DOHH2 (cell line): ENCODE data around the gene WBP4.
"Not testable (repeated sequence)": the region's sequence is repeated elsewhere in the genome, so short reads cannot be mapped to it uniquely, and the experiment has no call there.

ENCODE experiments used
- H3F3A ChIP-seq: fragments of 200-600 bp; sonication (generic), shearing (Covaris generic); 2 replicates; pipeline ENCODE4 v1.6.0; 2016; ENCODE audit warnings: antibody characterized with exemption, mild to moderate bottlenecking; ENCODE audit not compliant: control insufficient read depth, insufficient read depth
- H3K27ac ChIP-seq: fragments of 200-600 bp; sonication (generic); 2 replicates; pipeline ENCODE4 v1.5.1; 2014; ENCODE audit warnings: low read depth, mild to moderate bottlenecking, low read length, moderate library complexity
- H3K27me3 ChIP-seq: fragments of 200-600 bp; sonication (generic); 2 replicates; pipeline ENCODE4 v1.6.1; 2014; ENCODE audit warnings: mild to moderate bottlenecking, low read length, mixed read lengths; ENCODE audit not compliant: control insufficient read depth
- H3K36me3 ChIP-seq: fragments of 200-600 bp; sonication (generic); 2 replicates; pipeline ENCODE4 v1.6.1; 2014; ENCODE audit warnings: mild to moderate bottlenecking, low read length, moderate library complexity, mixed read lengths; ENCODE audit not compliant: control insufficient read depth
- H3K4me1 ChIP-seq: fragments of 200-600 bp; sonication (generic); 2 replicates; pipeline ENCODE4 v1.6.1; 2014; ENCODE audit warnings: mild to moderate bottlenecking, low read length, mixed read lengths; ENCODE audit not compliant: control insufficient read depth
- H3K4me2 ChIP-seq: fragments of 200-600 bp; sonication (generic); 2 replicates; pipeline ENCODE4 v1.6.0; 2014; ENCODE audit warnings: mild to moderate bottlenecking, low read length, moderate library complexity
- H3K4me3 ChIP-seq: fragments of 200-600 bp; sonication (generic); 2 replicates; pipeline ENCODE4 v1.5.1; 2014; ENCODE audit warnings: mild to moderate bottlenecking, low read length, mixed read lengths
- H3K79me2 ChIP-seq: fragments of 200-600 bp; sonication (generic); 2 replicates; pipeline ENCODE4 v1.6.1; 2014; ENCODE audit warnings: mild to moderate bottlenecking, low read length, mixed read lengths; ENCODE audit not compliant: control insufficient read depth
- H3K9me2 ChIP-seq: fragments of 200-600 bp; sonication (generic); replicated peaks from 2 replicates; pipeline ENCODE4 v1.6.1; 2014; ENCODE audit warnings: mild to moderate bottlenecking, low read length, mixed read lengths; ENCODE audit not compliant: control insufficient read depth
- H3K9me3 ChIP-seq: fragments of 200-600 bp; sonication (generic); 2 replicates; pipeline ENCODE4 v1.6.1; 2014; ENCODE audit warnings: antibody characterized with exemption, low read length, mixed read lengths; ENCODE audit not compliant: control insufficient read depth, insufficient read depth
- H4K20me1 ChIP-seq: fragments of 200-600 bp; sonication (generic); 2 replicates; pipeline ENCODE4 v1.6.0; 2014; ENCODE audit warnings: low read depth, mild to moderate bottlenecking, antibody characterized with exemption, low read length, moderate library complexity; ENCODE audit not compliant: control insufficient read depth, insufficient read depth
- CTCF ChIP-seq: fragments of 200-600 bp; sonication (generic); IDR thresholded peaks from one replicate; pipeline ENCODE4 v1.5.1; 2014; ENCODE audit warnings: antibody characterized with exemption, mild to moderate bottlenecking, low read depth, low read length; ENCODE audit not compliant: poor library complexity, severe bottlenecking
- EZH2phosphoT487 ChIP-seq: fragments of 200-600 bp; sonication (generic); IDR thresholded peaks from 2 replicates; pipeline ENCODE4 v1.6.1; 2017; ENCODE audit warnings: borderline replicate concordance, mild to moderate bottlenecking, antibody characterized with exemption, low read length, moderate library complexity, mixed read lengths

Gene WBP4

GRCh38 chr13:41117869-41118268 lies 56.6 kb downstream of the WBP4 start:
- no peaks in the 10 kb centered on the region for H3K36me3 ChIP-seq
- no peak for TF ChIP-seq CTCF
- no peaks in the 10 kb centered on the region for H4K20me1 ChIP-seq
- no peak overlapping the region for H3K4me3 ChIP-seq
- no peaks in the 10 kb centered on the region for H3F3A ChIP-seq
- H3K27ac ChIP-seq: no peak overlapping the region
- H3K79me2 ChIP-seq: no peaks in the 10 kb centered on the region
- no peaks in the 10 kb centered on the region for H3K4me1 ChIP-seq
- no peaks in the 10 kb centered on the region for H3K9me3 ChIP-seq
- H3K9me2 ChIP-seq: no peaks in the 10 kb centered on the region
- no peak overlapping the region for H3K4me2 ChIP-seq
- no peaks in the 10 kb centered on the region for H3K27me3 ChIP-seq

GRCh38 chr13:41122838-41123237 lies 61.5 kb downstream of the WBP4 start:
- Histone ChIP-seq H3K27me3 (no peaks in the 10 kb centered on the region), H3K27ac (no peak overlapping the region), H3K4me3 (no peak overlapping the region), H3K4me1 (no peaks in the 10 kb centered on the region), H4K20me1 (no peaks in the 10 kb centered on the region), H3K36me3 (peaks cover 3% of the 10 kb centered on the region), H3F3A (no peaks in the 10 kb centered on the region), H3K9me2 (no peaks in the 10 kb centered on the region), H3K79me2 (peaks cover 6% of the 10 kb centered on the region), H3K4me2 (no peak overlapping the region), H3K9me3 (no peaks in the 10 kb centered on the region)
- TF ChIP-seq CTCF (no peak), EZH2phosphoT487 (no peak)

GRCh38 chr13:41127701-41128100 lies 66.4 kb downstream of the WBP4 start:
- H3K4me3 ChIP-seq: no peak overlapping the region
- no peak overlapping the region for H3K4me2 ChIP-seq
- H3K79me2 ChIP-seq: peaks cover 50% of the 10 kb centered on the region
- H4K20me1 ChIP-seq: no peaks in the 10 kb centered on the region
- H3K9me2 ChIP-seq: no peaks in the 10 kb centered on the region
- H3K27ac ChIP-seq: no peak overlapping the region
- no peaks in the 10 kb centered on the region for H3K27me3 ChIP-seq
- peaks cover 25% of the 10 kb centered on the region for H3K36me3 ChIP-seq
- H3F3A ChIP-seq: no peaks in the 10 kb centered on the region
- H3K9me3 ChIP-seq: no peaks in the 10 kb centered on the region
- H3K4me1 ChIP-seq: peaks cover 25% of the 10 kb centered on the region
- TF ChIP-seq CTCF (no peak), EZH2phosphoT487 (no peak)

GRCh38 chr13:41130356-41130755 lies 69.0 kb downstream of the WBP4 start:
- Histone ChIP-seq H3K9me3 (no peaks in the 10 kb centered on the region), H3K4me2 (peak overlapping the region; percentile 70), H3K27me3 (no peaks in the 10 kb centered on the region), H3K79me2 (peaks cover 60% of the 10 kb centered on the region), H3F3A (no peaks in the 10 kb centered on the region), H3K4me1 (peaks cover 30% of the 10 kb centered on the region), H4K20me1 (no peaks in the 10 kb centered on the region), H3K9me2 (no peaks in the 10 kb centered on the region), H3K4me3 (peak overlapping the region; percentile 58), H3K27ac (no peak overlapping the region), H3K36me3 (peaks cover 25% of the 10 kb centered on the region)
- TF ChIP-seq CTCF (no peak), EZH2phosphoT487 (no peak)

GRCh38 chr13:41131189-41131588 lies 69.9 kb downstream of the WBP4 start:
- H3K4me2 ChIP-seq: peak overlapping the region; percentile 70
- not testable (repeated sequence) for H3K27ac ChIP-seq, H4K20me1 ChIP-seq, H3K27me3 ChIP-seq, H3F3A ChIP-seq, H3K9me2 ChIP-seq, H3K9me3 ChIP-seq
- peaks cover 25% of the 10 kb centered on the region for H3K36me3 ChIP-seq
- H3K79me2 ChIP-seq: peaks cover 60% of the 10 kb centered on the region
- H3K4me1 ChIP-seq: peaks cover 30% of the 10 kb centered on the region
- H3K4me3 ChIP-seq: peak overlapping the region; percentile 58
